IMR-90 (cell line): Measurements from ENCODE around the gene ZCCHC24.

ENCODE experiments used
- BHLHE40 ChIP-seq: fragments of 150-350 bp; IDR thresholded peaks from 2 replicates; pipeline ENCODE4 v1.6.1; 2016; ENCODE audit warnings: mild to moderate bottlenecking, low read depth, low read length
- CTCF ChIP-seq: conservative IDR thresholded peaks from 2 replicates; pipeline ENCODE4 v1.5.1; 2012; ENCODE audit warnings: mild to moderate bottlenecking, low read depth, low read length, improper control_type of control experiment
- ELK1 ChIP-seq: fragments of 150-350 bp; IDR thresholded peaks from 2 replicates; pipeline ENCODE4 v1.6.1; 2016; ENCODE audit warnings: low read depth, mild to moderate bottlenecking, low read length, moderate library complexity, borderline replicate concordance
- FOS ChIP-seq: fragments of 150-350 bp; IDR thresholded peaks from 2 replicates; pipeline ENCODE4 v1.6.1; 2016; ENCODE audit warnings: low read depth, low read length
- MAFK ChIP-seq: IDR thresholded peaks from 2 replicates; pipeline ENCODE4 v1.6.1; 2012; ENCODE audit warnings: low read depth, low read length, improper control_type of control experiment
- MXI1 ChIP-seq: IDR thresholded peaks from 2 replicates; pipeline ENCODE4 v1.6.1; 2012; ENCODE audit warnings: low read depth, mild to moderate bottlenecking, low read length, moderate library complexity, borderline replicate concordance
- POLR2A ChIP-seq: IDR thresholded peaks from 2 replicates; pipeline ENCODE4 v1.6.1; 2012; ENCODE audit warnings: mild to moderate bottlenecking, low read depth, low read length
- RAD21 ChIP-seq: IDR thresholded peaks from 2 replicates; pipeline ENCODE4 v1.6.1; 2012; ENCODE audit warnings: low read length, improper control_type of control experiment
- RCOR1 ChIP-seq: IDR thresholded peaks from 2 replicates; pipeline ENCODE4 v1.6.1; 2012; ENCODE audit warnings: mild to moderate bottlenecking, low read length, improper control_type of control experiment; ENCODE audit not compliant: insufficient replicate concordance
- RFX5 ChIP-seq: IDR thresholded peaks from 2 replicates; pipeline ENCODE4 v1.8.0; 2012; ENCODE audit warnings: low read depth, mild to moderate bottlenecking, low read length, moderate library complexity
- SMC3 ChIP-seq: fragments of 150-350 bp; IDR thresholded peaks from 2 replicates; pipeline ENCODE4 v1.6.1; 2016; ENCODE audit warnings: low read depth, mild to moderate bottlenecking, antibody characterized with exemption, low read length, moderate library complexity
- USF2 ChIP-seq: fragments of 150-350 bp; IDR thresholded peaks from 2 replicates; pipeline ENCODE4 v1.6.1; 2017; ENCODE audit warnings: mild to moderate bottlenecking, antibody characterized with exemption, low read length, low read depth

GRCh38 chr10:79491143-79491835, 45.9 kb upstream of the ZCCHC24 start:
- TF ChIP-seq CTCF (no peak), FOS (no peak), POLR2A (no peak), MAFK (no peak), SMC3 (no peak), ELK1 (no peak), RFX5 (no peak), MXI1 (no peak), USF2 (no peak), BHLHE40 (no peak), RAD21 (no peak), RCOR1 (no peak)
